ENCODE measurements around the gene PDZD7.

DNA sequence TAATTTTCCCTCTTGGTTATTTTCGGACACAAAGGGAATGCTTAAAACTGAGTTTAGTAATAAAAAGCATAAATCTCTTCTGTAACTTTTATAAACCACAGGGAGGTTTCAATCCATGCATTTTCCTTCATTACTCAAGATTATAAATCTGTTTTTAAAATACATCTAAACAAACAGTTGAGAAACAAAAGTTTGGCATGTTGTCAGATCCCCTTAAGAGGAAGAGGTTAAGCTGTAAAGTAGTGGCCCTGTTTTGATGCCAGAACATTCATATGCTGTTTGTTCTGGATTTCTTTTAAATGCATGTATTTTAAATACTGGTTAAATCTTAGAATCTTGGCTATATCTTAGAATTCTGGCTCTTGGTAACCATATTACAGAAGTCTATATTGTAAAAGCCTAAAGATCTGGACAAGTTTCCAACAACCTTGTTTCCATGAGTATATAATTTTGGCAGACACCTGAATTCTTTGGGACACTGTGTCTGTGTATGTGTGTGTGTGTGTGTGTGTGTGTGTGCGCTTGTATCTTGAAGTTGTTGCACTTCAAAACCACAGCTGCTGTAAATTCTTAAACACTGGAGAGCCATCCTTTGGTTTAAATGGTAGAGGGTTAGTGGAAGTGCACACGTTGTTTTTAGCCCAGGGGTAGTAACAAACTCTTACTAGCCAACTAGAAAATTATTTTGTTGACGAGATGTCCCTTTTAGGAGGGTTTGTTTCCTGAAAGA lies 68.4 kb downstream of the PDZD7 start:
- TF ChIP-seq SUZ12 (IDR thresholded peaks at IDR 0.05; ENCODE audit: extremely low read depth, insufficient read depth, insufficient read length) (no peak), ZNF274 (IDR thresholded peaks at IDR 0.05; ENCODE audit: low read depth, low read length) (no peak), YY1 (IDR thresholded peaks at IDR 0.05; ENCODE audit: insufficient read depth, insufficient read length) (no peak)
